OCI-LY3 (cell line): ENCODE results near the gene SPATA31E1.

Experiments used
- CTCF ChIP-seq: fragments of 200-600, 300-600 bp; sonication (generic); IDR thresholded peaks from 2 replicates; pipeline ENCODE4 v1.5.1; 2014; ENCODE audit warnings: antibody characterized with exemption, low read length, low read depth
- EZH2phosphoT487 ChIP-seq: fragments of 200-600 bp; shearing (Covaris generic); IDR thresholded peaks from 2 replicates; pipeline ENCODE4 v1.6.1; 2018; ENCODE audit warnings: antibody characterized with exemption, mixed run types, low read depth

GRCh38 chr9:87888501-87888900 is 5.8 kb downstream of the SPATA31E1 start:
- TF ChIP-seq CTCF (no peak), EZH2phosphoT487 (no peak)
